Measurements from ENCODE around the gene LILRA1. TPM values are rescaled to one million over a fixed set of nuclear protein-coding genes. Genes with fewer than 3 reads are reported as not detected.
"Not testable (repeated sequence)": the region's sequence is repeated elsewhere in the genome, so short reads cannot be mapped to it uniquely, and the experiment has no call there.

The LILRA1 gene
- total RNA-seq, 1 donor from 2014 or later, result 0.51 TPM

GRCh38 chr19:54624934-54625730 is 31.7 kb downstream of the LILRA1 start:
- not testable (repeated sequence) for DNase-seq

- no peak for DNase-seq
Measured at GRCh38 chr19:54626757-54627156, 33.3 kb downstream of the LILRA1 start.

- DNase-seq, result not testable (repeated sequence)
Measured at GRCh38 chr19:54627912-54628311, 34.5 kb downstream of the LILRA1 start.

- not testable (repeated sequence) for DNase-seq
Measured at GRCh38 chr19:54630262-54630661, 36.8 kb downstream of the LILRA1 start, which contains the start of gene LILRB1. TSS of gene LILRB1 (plus strand) at chr19:54630484. CDS start at chr19:54631074, 590 bp downstream.

GRCh38 chr19:54630782-54631181 is 37.4 kb downstream of the LILRA1 start:
- DNase-seq, result no peak

- DNase-seq, result not testable (repeated sequence)
Measured at GRCh38 chr19:54631489-54632337, 38.3 kb downstream of the LILRA1 start.

- not testable (repeated sequence) for DNase-seq
Measured at GRCh38 chr19:54632517-54632916, 39.1 kb downstream of the LILRA1 start.

- no peak for DNase-seq
Measured at GRCh38 chr19:54633401-54633800, 40.0 kb downstream of the LILRA1 start.

GRCh38 chr19:54636081-54636480 is 42.6 kb downstream of the LILRA1 start:
- peak; percentile 22 for DNase-seq

GRCh38 chr19:54638683-54639082 is 45.3 kb downstream of the LILRA1 start:
- no peak for DNase-seq

GRCh38 chr19:54642953-54643352 is 49.5 kb downstream of the LILRA1 start:
- not testable (repeated sequence) for DNase-seq

- not testable (repeated sequence) for DNase-seq
Measured at GRCh38 chr19:54643583-54643982, 50.2 kb downstream of the LILRA1 start.

GRCh38 chr19:54644056-54644455 is 50.6 kb downstream of the LILRA1 start:
- DNase-seq, result no peak

- DNase-seq, result no peak
Measured at GRCh38 chr19:54646331-54646841, 53.0 kb downstream of the LILRA1 start.

GRCh38 chr19:54648129-54648528 is 54.7 kb downstream of the LILRA1 start:
- no peak for DNase-seq

GRCh38 chr19:54650108-54650655 is 56.8 kb downstream of the LILRA1 start:
- no peak for DNase-seq

Small RNA genes lying within 50 kb of the gene (small RNA-seq; reads per million reads assigned to genes)
- gene AC245036.2 (ENCODE audit: low replicate concordance), result not detected
- not detected for gene AC245036.3 (ENCODE audit: low replicate concordance)
- not detected for gene MIR8061 (ENCODE audit: low replicate concordance)

Other genes starting within 250 kb of the LILRA1 start
- 8.8 TPM for gene LAIR1, start 228.7 kb upstream of the LILRA1 start, total RNA-seq
- 15.0 TPM for gene TTYH1, start 178.2 kb upstream of the LILRA1 start, total RNA-seq
- 38.4 TPM for gene LENG8, start 144.4 kb upstream of the LILRA1 start, total RNA-seq
- gene LENG9, start 129.9 kb upstream of the LILRA1 start, total RNA-seq, result 3.6 TPM
- 24.5 TPM for gene CDC42EP5, start 120.3 kb upstream of the LILRA1 start, total RNA-seq
- gene LAIR2, start 90.8 kb upstream of the LILRA1 start, total RNA-seq, result not detected
- not detected for gene LILRA2, start 19.8 kb upstream of the LILRA1 start, total RNA-seq
- gene LILRB1, start 36.9 kb downstream of the LILRA1 start, total RNA-seq, result 0.51 TPM
- 0.51 TPM for gene LILRB4, start 69.4 kb downstream of the LILRA1 start, total RNA-seq
- not detected for gene KIR3DL3, start 130.8 kb downstream of the LILRA1 start, total RNA-seq
- not detected for gene KIR2DL3, start 144.9 kb downstream of the LILRA1 start, total RNA-seq
- gene KIR2DL1, start 176.2 kb downstream of the LILRA1 start, total RNA-seq, result not detected
- gene KIR2DL4, start 210.0 kb downstream of the LILRA1 start, total RNA-seq, result not detected
- not detected for gene KIR3DL1, start 222.8 kb downstream of the LILRA1 start, total RNA-seq
- not detected for gene KIR2DS4, start 239.0 kb downstream of the LILRA1 start, total RNA-seq